Uterus (tissue), 2 donors: ENCODE results near the gene GZF1.

ENCODE experiments used
- CTCF ChIP-seq, 4 experiments: fragments of 200-600 bp in 2 of 4; fragments of 450-650 bp in 2 of 4; sonication (generic) in 2 of 4; IDR thresholded peaks; one replicate each; pipeline ENCODE4 v1.5.1; 2016 to 2019; ENCODE audit warnings: antibody characterized with exemption in 4 of 4, mild to moderate bottlenecking in 2 of 4, moderate library complexity in 1 of 4
- POLR2A ChIP-seq, 2 donors: fragments of 450-650 bp; IDR thresholded peaks; one replicate each; pipeline ENCODE4 v1.6.1; 2016; ENCODE audit warnings: antibody characterized with exemption in 2 of 2, mild to moderate bottlenecking in 1 of 2, moderate library complexity in 1 of 2

- TF ChIP-seq CTCF (IDR thresholded peaks at IDR 0.05) = no peak
- TF ChIP-seq POLR2A (IDR thresholded peaks at IDR 0.05) = no peak
Measured at GRCh38 chr20:23346002-23346401, 16.0 kb upstream of the GZF1 start.
